Progenitor cell of endocrine pancreas (in vitro differentiated cells): ENCODE results near the gene GAPDHS. TPM values are rescaled to one million over a fixed set of nuclear protein-coding genes. Genes with fewer than 3 reads are reported as not detected.

Source experiments
- DNase-seq: peaks from one replicate; pipeline ENCODE4 v3.0.0; 2021; ENCODE audit warnings: low spot score; ENCODE audit not compliant: unreplicated experiment
- H3K27ac Mint-ChIP-seq: 2 replicates; pipeline ENCODE4 v1.8.0; 2021; ENCODE audit warnings: mild to moderate bottlenecking, moderate library complexity, mixed read lengths
- H3K27me3 Mint-ChIP-seq: 2 replicates; pipeline ENCODE4 v1.8.0; 2021; ENCODE audit warnings: mixed read lengths
- H3K36me3 Mint-ChIP-seq: 2 replicates; pipeline ENCODE4 v1.8.0; 2022; ENCODE audit warnings: mixed read lengths; ENCODE audit not compliant: insufficient read depth
- H3K4me1 Mint-ChIP-seq: 2 replicates; pipeline ENCODE4 v1.8.0; 2021; ENCODE audit warnings: low read depth, mixed read lengths
- H3K4me3 Mint-ChIP-seq: 2 replicates; pipeline ENCODE4 v1.8.0; 2021; ENCODE audit warnings: low read depth, mild to moderate bottlenecking, moderate library complexity, mixed read lengths
- H3K9me3 Mint-ChIP-seq: 2 replicates; pipeline ENCODE4 v1.8.0; 2021; ENCODE audit warnings: low read depth, mixed read lengths
- long read RNA-seq: library from polyadenylated mRNA; unstranded; transcript quantifications from one replicate; pipeline ENCODE4 v2.0.0, GENCODE V29; 2020
- total RNA-seq: library from RNA; stranded (reverse); gene quantifications from 2 replicates; pipeline ENCODE4 v1.2.1, GENCODE V29; 2021
- TF ChIP-seq, protein P1 (sequence below): fragments of 200-600 bp; sonication (generic); IDR thresholded peaks from one replicate; pipeline ENCODE4 v1.5.0; 2021; ENCODE audit warnings: antibody characterized with exemption, mild to moderate bottlenecking; ENCODE audit not compliant: unreplicated experiment

Gene GAPDHS
- not detected in 2 replicates for total RNA-seq
- long read RNA-seq, result 0 reads

- TF ChIP-seq, protein P1, sequence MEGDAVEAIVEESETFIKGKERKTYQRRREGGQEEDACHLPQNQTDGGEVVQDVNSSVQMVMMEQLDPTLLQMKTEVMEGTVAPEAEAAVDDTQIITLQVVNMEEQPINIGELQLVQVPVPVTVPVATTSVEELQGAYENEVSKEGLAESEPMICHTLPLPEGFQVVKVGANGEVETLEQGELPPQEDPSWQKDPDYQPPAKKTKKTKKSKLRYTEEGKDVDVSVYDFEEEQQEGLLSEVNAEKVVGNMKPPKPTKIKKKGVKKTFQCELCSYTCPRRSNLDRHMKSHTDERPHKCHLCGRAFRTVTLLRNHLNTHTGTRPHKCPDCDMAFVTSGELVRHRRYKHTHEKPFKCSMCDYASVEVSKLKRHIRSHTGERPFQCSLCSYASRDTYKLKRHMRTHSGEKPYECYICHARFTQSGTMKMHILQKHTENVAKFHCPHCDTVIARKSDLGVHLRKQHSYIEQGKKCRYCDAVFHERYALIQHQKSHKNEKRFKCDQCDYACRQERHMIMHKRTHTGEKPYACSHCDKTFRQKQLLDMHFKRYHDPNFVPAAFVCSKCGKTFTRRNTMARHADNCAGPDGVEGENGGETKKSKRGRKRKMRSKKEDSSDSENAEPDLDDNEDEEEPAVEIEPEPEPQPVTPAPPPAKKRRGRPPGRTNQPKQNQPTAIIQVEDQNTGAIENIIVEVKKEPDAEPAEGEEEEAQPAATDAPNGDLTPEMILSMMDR, result no peak
- no peak for DNase-seq
- Mint-ChIP-seq H3K36me3 (no peaks in the 10 kb centered on the region), H3K4me3 (no peak within 1 kb of the TSS), H3K27me3 (peaks cover 24% of the 10 kb centered on the region), H3K9me3 (no peaks in the 10 kb centered on the region), H3K4me1 (peaks cover 7% of the 10 kb centered on the region), H3K27ac (no peak within 1 kb of the TSS)
Observed at GRCh38 chr19:35533201-35533821, at the start of gene GAPDHS. GAPDHS (plus strand) TSS chr19:35533456; CDS start chr19:35533528, 72 bp downstream.

- H3K4me1 Mint-ChIP-seq, result peaks cover 24% of the 10 kb centered on the region
- H3K9me3 Mint-ChIP-seq, result no peaks in the 10 kb centered on the region
- H3K4me3 Mint-ChIP-seq, result no peak overlapping the region
- H3K36me3 Mint-ChIP-seq, result no peaks in the 10 kb centered on the region
- H3K27me3 Mint-ChIP-seq, result peaks cover 19% of the 10 kb centered on the region
- no peak for DNase-seq
- no peak overlapping the region for H3K27ac Mint-ChIP-seq
- TF ChIP-seq, protein P1, result no peak
Observed at GRCh38 chr19:35484252-35485036, 48.8 kb upstream of the GAPDHS start.

DNA sequence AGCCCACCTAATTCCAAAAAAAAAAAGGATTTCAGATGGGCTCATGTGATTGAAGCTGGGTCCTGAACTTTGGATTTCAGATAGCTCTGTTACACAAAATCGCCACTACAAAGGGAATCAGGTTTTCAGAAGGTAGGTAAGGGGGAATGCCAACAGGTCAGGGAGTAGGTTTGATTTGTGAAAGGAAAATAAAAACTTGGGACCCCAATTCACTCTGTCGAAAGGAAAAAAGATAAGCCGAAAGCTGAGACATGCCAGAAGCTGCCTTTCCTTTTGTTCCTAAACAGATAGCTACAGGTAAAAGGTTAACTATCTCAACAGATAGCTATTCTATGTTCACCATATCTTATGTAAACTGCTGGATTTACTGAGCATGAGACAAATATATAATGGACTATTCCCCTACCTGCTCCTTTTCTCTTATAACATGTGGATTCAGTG is 47.0 kb upstream of the GAPDHS start:
- DNase-seq, result no peak
- no peaks in the 10 kb centered on the region for H3K9me3 Mint-ChIP-seq
- H3K27me3 Mint-ChIP-seq, result peaks cover 31% of the 10 kb centered on the region
- TF ChIP-seq, protein P1, result no peak
- H3K27ac Mint-ChIP-seq, result peak overlapping the region; percentile 65
- no peak overlapping the region for H3K4me3 Mint-ChIP-seq
- no peaks in the 10 kb centered on the region for H3K36me3 Mint-ChIP-seq
- H3K4me1 Mint-ChIP-seq, result peaks cover 24% of the 10 kb centered on the region

- TF ChIP-seq, protein P1, result no peak
- DNase-seq, result no peak
- H3K9me3 Mint-ChIP-seq, result no peaks in the 10 kb centered on the region
- no peak overlapping the region for H3K27ac Mint-ChIP-seq
- no peak overlapping the region for H3K4me3 Mint-ChIP-seq
- H3K27me3 Mint-ChIP-seq, result peaks cover 36% of the 10 kb centered on the region
- H3K36me3 Mint-ChIP-seq, result no peaks in the 10 kb centered on the region
- H3K4me1 Mint-ChIP-seq, result peaks cover 26% of the 10 kb centered on the region
Observed at GRCh38 chr19:35487656-35488182, 45.5 kb upstream of the GAPDHS start.

DNA sequence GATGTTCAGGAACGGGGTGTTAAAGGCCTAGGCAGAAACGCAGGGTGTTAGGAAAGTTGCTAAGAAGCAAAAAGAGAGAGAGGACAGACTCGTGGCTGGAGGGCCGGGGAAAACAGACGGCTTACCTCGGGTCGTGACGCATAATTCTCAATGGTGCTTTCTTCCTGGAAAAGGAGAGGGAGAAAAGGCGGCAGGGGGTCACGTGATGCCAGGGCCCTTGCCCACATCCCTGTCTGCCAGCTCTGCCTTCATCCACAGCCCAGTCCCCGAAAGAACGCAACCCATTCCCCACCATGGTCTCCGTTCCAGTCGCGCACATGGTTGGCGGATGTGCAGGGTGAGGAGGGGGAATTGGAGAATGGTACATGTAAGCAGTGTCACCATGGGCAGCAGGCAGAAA is 44.6 kb upstream of the GAPDHS start:
- H3K27ac Mint-ChIP-seq, result peak overlapping the region; percentile 68
- TF ChIP-seq, protein P1, result no peak
- no peaks in the 10 kb centered on the region for H3K36me3 Mint-ChIP-seq
- H3K27me3 Mint-ChIP-seq, result peaks cover 43% of the 10 kb centered on the region
- no peak overlapping the region for H3K4me3 Mint-ChIP-seq
- DNase-seq, result no peak
- peaks cover 26% of the 10 kb centered on the region for H3K4me1 Mint-ChIP-seq
- H3K9me3 Mint-ChIP-seq, result no peaks in the 10 kb centered on the region
